Measurements from ENCODE around the gene C1orf226.

C1orf226 gene

GRCh38 chr1:162370161-162370560 is 11.4 kb upstream of the C1orf226 start:
- TF ChIP-seq, protein P1, sequence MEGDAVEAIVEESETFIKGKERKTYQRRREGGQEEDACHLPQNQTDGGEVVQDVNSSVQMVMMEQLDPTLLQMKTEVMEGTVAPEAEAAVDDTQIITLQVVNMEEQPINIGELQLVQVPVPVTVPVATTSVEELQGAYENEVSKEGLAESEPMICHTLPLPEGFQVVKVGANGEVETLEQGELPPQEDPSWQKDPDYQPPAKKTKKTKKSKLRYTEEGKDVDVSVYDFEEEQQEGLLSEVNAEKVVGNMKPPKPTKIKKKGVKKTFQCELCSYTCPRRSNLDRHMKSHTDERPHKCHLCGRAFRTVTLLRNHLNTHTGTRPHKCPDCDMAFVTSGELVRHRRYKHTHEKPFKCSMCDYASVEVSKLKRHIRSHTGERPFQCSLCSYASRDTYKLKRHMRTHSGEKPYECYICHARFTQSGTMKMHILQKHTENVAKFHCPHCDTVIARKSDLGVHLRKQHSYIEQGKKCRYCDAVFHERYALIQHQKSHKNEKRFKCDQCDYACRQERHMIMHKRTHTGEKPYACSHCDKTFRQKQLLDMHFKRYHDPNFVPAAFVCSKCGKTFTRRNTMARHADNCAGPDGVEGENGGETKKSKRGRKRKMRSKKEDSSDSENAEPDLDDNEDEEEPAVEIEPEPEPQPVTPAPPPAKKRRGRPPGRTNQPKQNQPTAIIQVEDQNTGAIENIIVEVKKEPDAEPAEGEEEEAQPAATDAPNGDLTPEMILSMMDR (IDR thresholded peaks at IDR 0.05; ENCODE audit: low read depth, low read length): no peak
- no peak for DNase-seq (ENCODE audit: extremely low read depth, low read depth)

DNA sequence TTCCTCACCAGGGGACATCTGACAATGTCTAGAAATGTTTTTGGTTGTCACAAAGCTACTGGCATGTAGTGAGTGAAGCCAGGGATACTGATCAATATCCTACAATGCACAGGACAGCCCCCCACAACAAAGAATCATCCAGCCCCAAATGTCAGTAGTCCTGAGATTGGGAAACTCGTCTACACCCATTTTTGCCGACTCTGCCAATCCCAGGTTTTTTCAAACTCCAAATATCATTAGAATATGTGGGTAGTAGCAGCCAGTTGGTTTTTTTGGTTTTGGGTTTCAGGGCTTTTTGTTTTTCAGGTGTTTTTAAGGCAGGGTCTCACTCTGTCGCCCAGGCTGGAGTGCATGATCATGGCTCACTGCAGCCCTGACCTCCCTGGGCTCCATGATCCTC is 10.8 kb upstream of the C1orf226 start:
- DNase-seq (ENCODE audit: extremely low read depth, low read depth): no peak
- TF ChIP-seq, protein P1 (IDR thresholded peaks at IDR 0.05; ENCODE audit: low read depth, low read length): no peak

DNA sequence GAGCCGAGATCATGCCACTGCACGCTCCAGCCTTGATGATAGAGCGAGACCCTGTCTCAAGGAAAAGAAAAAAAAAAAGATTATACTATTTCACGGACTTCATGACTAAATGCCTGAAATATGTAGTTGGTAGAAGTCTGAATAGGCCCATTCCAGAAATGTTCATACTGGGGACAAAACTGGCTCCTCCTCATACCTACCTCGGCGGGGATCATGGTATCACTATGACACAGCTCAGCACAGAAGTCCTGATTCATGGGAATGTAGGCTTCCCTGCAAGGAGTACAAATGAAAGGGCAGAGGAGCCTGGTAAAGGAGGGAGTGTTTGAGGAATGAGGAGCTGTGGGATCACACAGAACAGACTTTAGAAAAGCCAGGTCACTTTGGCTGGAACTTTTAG is 9.9 kb upstream of the C1orf226 start:
- DNase-seq (ENCODE audit: extremely low read depth, low read depth): no peak
- TF ChIP-seq, protein P1 (IDR thresholded peaks at IDR 0.05; ENCODE audit: low read depth, low read length): no peak

GRCh38 chr1:162372159-162373071 is 9.1 kb upstream of the C1orf226 start:
- no peak for DNase-seq (ENCODE audit: extremely low read depth, low read depth)
- TF ChIP-seq, protein P1 (IDR thresholded peaks at IDR 0.05; ENCODE audit: low read depth, low read length): no peak

DNA sequence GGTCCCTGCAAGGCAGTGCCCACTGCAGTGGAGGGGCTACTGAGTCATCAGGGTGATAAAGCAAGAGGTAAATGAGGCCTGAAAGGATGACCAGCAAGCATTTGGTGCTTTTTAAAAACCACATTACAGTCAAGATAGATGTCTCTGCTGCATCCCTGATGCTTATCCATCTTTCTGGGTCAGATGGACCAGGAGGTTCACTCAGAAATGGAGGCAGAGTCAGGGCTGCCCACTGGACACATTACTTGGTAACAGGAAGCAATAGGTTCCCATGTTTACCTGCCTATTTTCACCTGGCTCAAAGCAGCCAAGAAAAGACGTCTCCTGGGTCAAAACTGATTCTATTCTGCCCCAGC is 8.5 kb upstream of the C1orf226 start:
- TF ChIP-seq, protein P1 (IDR thresholded peaks at IDR 0.05; ENCODE audit: low read depth, low read length): no peak
- no peak for DNase-seq (ENCODE audit: extremely low read depth, low read depth)

- DNase-seq (ENCODE audit: extremely low read depth, low read depth): no peak
Observed at GRCh38 chr1:162373541-162374260, 7.8 kb upstream of the C1orf226 start.

More at GRCh38 chr1:162373541-162374260, 7.8 kb upstream of the C1orf226 start:
- TF ChIP-seq, protein P1 (IDR thresholded peaks at IDR 0.05; ENCODE audit: low read depth, low read length): no peak

Measured in AG09319 (cell line).